HG02885 (cell line): ENCODE measurements around the gene ERI2.
"Not testable (repeated sequence)": the region's sequence is repeated elsewhere in the genome, so short reads cannot be mapped to it uniquely, and the experiment has no call there.

ENCODE experiments used
- ATAC-seq: cut with Tn5 transposase; IDR thresholded peaks from one replicate; pipeline ENCODE4 v1.9.1; 2021; ENCODE audit warnings: mild to moderate bottlenecking; ENCODE audit not compliant: unreplicated experiment, poor library complexity

ERI2 gene

DNA sequence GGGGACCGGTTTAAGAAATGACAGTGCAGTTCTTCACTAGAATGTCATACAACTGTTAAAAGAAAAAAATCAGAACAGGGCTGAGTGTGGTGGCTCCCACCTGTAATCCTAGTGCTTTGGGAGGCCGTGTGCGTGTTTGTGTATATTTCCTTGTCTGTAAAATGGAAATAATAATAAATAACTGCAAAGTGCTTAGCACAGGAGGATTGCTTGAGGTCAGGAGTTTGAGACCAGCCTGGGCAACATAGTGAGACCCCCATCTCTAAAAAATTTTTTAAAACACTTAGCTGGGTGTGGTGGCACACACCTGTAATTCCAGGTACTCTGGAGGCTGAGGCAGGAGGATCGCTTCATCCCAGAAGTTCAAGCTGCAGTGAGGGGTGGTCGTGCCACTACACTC lies 40.0 kb downstream of the ERI2 start:
- ATAC-seq, result no peak

DNA sequence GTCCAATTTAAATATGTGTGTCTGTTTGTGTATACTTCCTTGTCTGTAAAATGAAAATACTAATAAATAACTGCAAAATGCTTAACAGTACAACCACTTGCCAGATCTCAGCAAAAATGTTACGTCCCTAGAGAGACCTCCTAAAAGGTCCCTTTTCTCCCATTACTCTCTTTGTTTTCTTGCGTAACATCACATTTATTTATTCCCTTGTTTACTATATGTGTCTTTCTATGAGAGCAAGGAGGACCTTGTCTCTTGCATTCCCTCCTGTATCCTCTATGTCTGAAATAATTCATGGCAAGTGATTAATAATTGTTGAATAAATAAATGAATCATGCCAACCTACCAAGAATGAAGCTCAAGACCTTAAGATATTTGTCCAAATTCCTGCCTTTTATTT lies 40.5 kb downstream of the ERI2 start:
- ATAC-seq, result no peak

DNA sequence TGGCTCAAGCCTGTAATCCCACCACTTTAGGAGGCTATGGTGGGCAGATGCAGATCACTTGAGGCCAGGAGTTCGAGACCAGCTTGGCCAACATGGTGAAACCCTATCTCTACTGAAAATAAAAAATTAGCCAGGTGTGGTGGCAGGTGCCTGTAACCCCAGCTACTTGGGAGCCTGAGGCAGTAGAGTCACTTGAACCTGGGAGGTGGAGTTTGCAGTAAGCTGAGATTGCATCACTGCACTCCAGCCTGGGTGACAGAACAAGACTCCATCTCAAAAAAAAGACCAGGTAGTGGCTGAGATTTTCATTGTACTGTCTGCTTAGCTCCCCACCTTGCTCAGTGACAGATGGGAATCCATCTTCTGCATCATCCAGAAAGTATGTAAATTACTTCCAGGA lies 41.8 kb downstream of the ERI2 start:
- not testable (repeated sequence) for ATAC-seq

DNA sequence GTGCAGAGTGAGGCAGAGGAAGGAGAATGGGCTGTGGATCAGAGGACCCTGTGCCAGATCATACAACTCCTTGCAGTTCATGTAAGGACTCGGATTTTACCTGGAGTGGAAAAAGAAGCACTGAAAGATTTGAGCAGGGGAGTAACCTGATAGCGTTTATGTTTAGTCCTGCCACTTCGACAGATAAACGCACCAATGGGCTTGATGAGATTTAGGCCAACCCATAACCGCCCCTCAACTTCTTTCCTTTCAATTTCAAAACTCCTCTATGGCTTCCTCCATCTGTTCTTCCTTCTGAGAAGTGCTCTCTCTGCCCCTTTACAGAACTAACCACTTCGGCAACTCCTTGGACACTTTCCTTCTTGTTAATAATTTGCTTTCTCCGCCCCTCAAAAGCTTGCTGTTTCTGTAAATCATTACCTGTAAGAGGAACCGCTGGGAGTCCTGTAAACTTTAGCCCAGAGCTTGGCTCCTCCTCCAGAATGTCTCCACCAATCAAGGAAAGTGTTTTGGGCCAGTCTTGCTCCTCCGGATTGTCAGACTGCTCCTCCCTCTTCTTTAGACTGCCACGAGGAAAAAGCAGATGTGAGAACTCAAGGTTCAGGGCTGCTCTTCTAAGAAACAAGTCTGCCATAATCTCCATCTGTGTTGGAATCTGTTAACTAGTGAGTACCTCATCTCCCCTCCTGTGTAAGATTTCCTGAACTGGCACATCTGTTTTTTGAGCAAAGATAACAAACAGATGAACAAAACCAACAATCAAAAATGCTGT lies 42.6 kb downstream of the ERI2 start, which contains the start of gene ACSM3:
ACSM3 (plus strand) TSS at position 554 of the 772 bp plus-strand sequence. CDS start 6,021 bp downstream, outside the sequence.
- peak; percentile 98 for ATAC-seq

DNA sequence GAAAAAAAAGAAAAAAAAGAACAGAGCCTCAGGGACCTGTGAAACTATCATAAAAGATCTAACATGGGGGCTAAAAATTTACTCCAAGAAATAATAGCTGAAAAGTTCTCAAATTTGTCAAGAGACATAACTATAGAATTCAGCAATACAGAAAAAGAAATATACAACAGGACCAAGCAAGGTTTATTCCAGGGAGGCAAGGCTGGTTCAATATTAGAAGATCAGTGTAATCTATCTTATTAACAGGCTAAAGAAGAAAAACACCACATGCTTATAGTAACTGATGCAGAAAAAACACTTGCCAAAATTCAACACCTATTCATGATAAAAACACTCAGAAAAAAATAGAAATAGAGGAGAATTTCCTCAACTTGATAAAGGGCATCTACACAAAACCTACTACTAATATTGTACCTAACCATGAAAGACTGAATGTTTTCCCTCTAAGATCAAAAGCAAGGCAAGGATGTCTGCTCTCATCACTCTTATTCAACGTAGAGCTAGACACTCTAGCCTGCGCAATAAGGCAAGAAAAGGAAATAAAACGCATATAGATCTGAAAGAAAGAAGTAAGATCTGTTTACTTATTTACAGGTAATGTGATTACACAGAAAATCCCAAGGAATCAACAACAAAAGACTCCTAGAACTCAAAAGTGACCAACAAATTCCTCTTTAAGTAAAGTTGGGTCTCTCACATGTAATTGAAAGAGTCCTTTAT lies 43.7 kb downstream of the ERI2 start:
- ATAC-seq, result no peak

DNA sequence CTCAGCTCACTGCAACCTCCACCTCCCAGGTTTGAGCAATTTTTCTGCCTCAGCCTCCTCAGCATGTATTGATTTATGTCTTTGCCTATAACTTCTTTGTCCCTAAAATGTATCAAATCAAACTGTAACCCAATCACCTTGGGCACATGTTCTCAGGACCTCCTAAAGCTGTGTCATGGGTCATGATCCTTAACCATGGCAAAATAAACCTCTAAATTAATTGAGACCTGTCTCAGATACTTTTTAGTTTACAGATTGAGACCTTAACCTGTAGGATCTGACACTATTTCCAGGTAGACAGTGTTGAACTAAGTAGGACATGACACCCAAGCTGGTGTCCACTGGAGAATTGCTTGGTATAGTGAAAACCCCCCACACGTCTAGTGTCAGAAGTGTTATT lies 45.1 kb downstream of the ERI2 start:
- ATAC-seq, result no peak

DNA sequence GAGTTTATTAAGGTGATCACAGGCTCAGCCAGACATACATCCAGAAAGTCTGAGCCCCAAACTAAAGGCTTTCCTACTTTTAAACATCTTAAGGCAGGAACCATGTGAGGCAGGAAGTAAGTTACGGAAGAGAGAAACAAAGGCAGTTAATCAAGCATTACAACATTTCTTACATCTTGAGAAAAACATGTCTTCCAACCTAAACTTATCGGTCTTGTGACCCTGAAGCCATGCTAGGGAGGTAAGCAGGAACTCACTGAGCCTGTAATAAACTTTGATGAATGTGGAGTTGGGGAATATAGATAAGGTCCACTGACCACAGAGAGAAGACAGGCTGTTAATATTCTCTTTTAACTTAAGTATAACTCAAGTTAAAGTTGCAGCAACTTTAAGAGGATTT lies 45.9 kb downstream of the ERI2 start:
- ATAC-seq, result no peak

DNA sequence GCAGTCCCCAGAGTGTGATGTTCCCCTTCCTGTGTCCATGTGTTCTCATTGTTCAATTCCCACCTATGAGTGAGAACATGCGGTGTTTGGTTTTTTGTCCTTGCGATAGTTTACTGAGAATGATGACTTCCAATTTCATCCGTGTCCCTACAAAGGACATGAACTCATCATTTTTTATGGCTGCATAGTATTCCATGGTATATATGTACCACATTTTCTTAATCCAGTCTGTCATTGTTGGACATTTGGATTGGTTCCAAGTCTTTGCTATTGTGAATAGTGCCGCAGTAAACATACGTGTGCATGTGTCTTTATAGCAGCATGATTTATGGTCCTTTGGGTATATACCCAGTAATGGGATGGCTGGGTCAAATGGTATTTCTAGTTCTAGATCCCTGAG lies 50.5 kb downstream of the ERI2 start:
- not testable (repeated sequence) for ATAC-seq

DNA sequence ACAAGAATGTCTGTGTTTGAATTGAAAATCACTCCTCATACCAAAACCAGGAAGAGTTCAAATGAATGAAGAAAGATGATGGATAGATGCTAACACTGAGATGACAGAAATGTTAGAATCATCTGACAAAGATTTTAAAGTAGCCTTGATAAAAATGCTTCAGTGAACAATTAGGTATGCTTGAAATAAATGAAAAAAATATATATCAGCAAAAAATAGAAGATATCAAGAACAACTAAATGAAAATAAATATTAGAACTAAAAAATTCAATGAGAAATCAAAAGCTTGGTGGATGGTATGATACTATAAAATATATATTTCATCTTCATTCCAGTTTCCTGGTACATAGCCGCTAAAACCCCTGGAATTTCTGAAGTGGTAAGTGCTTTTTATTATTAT lies 51.0 kb downstream of the ERI2 start:
- no peak for ATAC-seq

DNA sequence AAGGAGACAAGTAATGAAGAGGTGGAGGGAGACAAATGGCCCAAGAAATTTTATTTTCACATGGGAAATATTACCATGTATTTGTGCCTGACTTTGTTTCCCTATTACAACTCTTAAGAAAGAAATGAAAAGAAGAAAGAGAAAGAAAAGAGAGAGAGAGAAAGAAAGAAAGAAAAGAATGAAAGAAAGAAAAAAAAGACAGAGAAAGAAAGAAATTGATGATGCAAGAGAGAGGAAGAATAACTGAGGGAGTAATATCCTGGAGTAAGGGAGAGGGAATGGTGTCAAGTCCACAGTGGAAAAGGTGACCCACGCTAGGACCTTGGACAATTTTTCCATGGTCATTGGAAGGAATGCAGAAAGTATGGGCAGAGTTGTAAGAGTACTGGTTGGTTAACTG lies 52.5 kb downstream of the ERI2 start:
- ATAC-seq, result no peak

DNA sequence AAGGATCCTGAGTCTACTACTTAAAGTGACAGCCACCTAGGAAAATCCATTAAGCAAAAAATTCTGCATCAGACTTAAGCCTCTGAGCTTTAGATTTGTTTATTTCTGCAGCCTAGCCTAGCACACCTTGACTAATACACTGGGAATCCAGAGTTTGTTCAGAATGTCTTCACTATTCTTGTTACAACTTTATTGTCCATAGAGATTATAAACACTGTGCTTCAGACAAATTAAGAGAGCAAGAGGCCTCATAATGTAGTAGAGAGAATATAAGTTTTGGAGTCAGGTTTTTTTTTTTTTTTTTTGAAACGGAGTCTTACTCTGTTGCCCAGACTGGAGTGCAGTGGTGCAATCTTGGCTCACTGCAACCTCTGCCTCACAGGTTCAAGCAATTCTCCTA lies 55.7 kb downstream of the ERI2 start:
- ATAC-seq, result no peak

DNA sequence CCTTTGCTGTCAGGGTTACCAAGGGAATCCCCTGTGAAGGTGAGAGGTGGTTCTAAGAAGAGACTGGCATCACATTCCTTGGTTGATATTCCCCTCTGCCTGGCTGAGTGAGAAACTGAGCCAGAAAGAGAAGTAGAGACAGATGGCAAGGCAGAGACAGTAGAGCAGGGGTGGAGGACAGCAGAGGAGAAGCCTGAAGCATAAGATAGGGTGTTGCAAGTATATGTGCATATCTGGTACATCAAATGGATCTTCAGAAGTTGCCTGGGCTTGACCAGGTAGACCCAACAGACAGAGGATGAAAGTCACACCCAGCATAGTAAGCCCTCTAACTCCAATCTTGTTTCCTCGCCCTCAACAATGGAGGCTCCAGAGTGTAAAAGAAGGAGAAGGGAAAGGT lies 56.8 kb downstream of the ERI2 start:
- ATAC-seq, result no peak

DNA sequence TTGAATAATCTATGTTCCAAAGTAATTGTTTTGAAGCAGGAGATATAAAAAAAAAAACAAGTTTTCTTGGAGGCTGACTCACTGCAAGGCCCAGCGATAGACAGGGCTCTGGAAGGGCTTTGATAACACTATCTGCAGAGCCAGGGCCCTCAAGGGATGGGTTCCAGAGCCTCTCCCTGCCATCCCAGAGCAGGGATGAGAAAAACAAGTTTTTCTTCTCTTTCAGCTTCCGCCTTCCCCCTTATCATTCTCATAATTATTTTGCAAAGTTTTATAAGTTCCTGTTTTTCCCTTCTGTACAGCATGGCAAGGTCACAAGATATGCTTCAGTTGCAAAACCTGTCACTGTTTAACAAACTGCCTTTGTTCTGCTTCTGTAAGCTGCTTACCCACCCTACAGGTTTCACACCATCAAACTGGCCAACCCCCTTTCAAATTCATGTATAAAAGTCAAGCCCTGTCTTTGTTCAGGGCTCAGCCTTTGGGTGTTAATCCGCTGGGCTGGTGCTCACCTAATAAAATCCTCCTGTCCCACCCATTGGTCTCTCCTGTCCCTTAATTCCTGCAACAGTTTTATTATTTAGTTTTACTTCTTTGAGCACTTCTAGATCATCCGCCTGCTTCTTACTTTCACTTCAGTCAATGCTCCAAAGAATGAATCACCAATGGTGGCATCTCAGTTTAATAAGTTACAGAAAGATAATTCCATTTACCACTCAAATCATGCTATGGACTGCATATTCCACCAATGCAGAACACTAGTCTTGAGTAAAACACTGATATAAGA lies 59.0 kb downstream of the ERI2 start:
- no peak for ATAC-seq

DNA sequence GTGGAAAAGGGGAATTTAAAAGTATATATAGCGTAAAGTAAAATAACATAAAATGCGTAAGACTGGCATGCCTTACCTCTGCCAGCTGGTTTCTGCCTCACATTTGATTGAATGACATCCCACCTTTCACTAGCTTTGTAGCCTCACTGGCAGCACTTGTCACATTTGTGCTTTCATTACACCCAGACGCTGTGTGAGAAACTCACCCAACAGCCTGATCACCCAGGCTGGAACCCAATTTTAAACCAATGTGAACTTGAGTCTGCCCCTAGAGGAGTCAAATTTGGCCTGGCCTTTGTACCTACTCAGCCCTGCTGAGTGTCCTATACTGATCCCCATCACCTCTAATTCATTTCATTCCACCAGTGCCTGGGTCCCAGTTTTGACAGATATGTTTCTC lies 59.8 kb downstream of the ERI2 start:
- ATAC-seq, result no peak
